GM23338 (cell line): Measurements from ENCODE around the gene KLHL40. TPM values are rescaled to one million over a fixed set of nuclear protein-coding genes. Genes with fewer than 3 reads are reported as not detected.

Experiments
- ATAC-seq: fragments of 200-7000 bp; cut with Tn5 transposase; 3 replicates; pipeline ENCODE4 v1.9.1; 2020
- DNase-seq: peaks from one replicate; pipeline ENCODE4 v3.0.0-alpha.2; 2015; ENCODE audit warnings: low spot score
- H2AFZ ChIP-seq: fragments of 200-600 bp; sonication (generic); 2 replicates; pipeline ENCODE4 v1.8.0; 2016; ENCODE audit warnings: antibody characterized with exemption, mild to moderate bottlenecking, moderate library complexity
- H3F3A ChIP-seq: fragments of 200-600 bp; sonication (generic); replicated peaks from 2 replicates; pipeline ENCODE4 v1.8.0; 2017; ENCODE audit warnings: antibody characterized with exemption, mixed run types, low read depth
- H3K27ac ChIP-seq: fragments of 200-600 bp; sonication (generic); 2 replicates; pipeline ENCODE4 v1.6.1; 2016; ENCODE audit warnings: low read depth
- H3K27me3 ChIP-seq: fragments of 200-600 bp; sonication (generic); 2 replicates; pipeline ENCODE4 v1.8.0; 2016; ENCODE audit warnings: mild to moderate bottlenecking, mixed run types, moderate library complexity; ENCODE audit not compliant: insufficient read depth
- H3K36me3 ChIP-seq: fragments of 200-600 bp; sonication (generic); 2 replicates; pipeline ENCODE4 v1.8.0; 2016; ENCODE audit warnings: mild to moderate bottlenecking; ENCODE audit not compliant: insufficient read depth
- H3K4me1 ChIP-seq: fragments of 200-600 bp; sonication (generic); 2 replicates; pipeline ENCODE4 v1.8.0; 2016; ENCODE audit warnings: mild to moderate bottlenecking, moderate library complexity; ENCODE audit not compliant: insufficient read depth
- H3K4me2 ChIP-seq: fragments of 200-600 bp; sonication (generic); 2 replicates; pipeline ENCODE4 v1.7.1; 2017; ENCODE audit warnings: mixed run types
- H3K4me3 ChIP-seq: fragments of 200-600 bp; sonication (generic); 2 replicates; pipeline ENCODE4 v1.6.1; 2016; ENCODE audit warnings: mixed run types
- H3K79me2 ChIP-seq: fragments of 200-600 bp; sonication (generic); replicated peaks from 2 replicates; pipeline ENCODE4 v1.8.0; 2017; ENCODE audit warnings: mild to moderate bottlenecking; ENCODE audit not compliant: insufficient read depth
- H3K9me2 ChIP-seq: fragments of 200-600 bp; sonication (generic); 2 replicates; pipeline ENCODE4 v1.8.0; 2017; ENCODE audit not compliant: insufficient read depth
- H4K20me1 ChIP-seq: fragments of 200-600 bp; sonication (generic); replicated peaks from 2 replicates; pipeline ENCODE4 v1.8.0; 2017; ENCODE audit warnings: mild to moderate bottlenecking; ENCODE audit not compliant: insufficient read depth
- H3K27ac Mint-ChIP-seq: 2 replicates; pipeline ENCODE4 v1.8.0; 2020; ENCODE audit warnings: inconsistent platforms, mild to moderate bottlenecking, moderate library complexity, mixed read lengths
- H3K27me3 Mint-ChIP-seq: 3 replicates; pipeline ENCODE4 v1.8.0; 2022; ENCODE audit warnings: low read depth, mild to moderate bottlenecking, moderate library complexity, mixed read lengths, inconsistent platforms; ENCODE audit not compliant: insufficient read depth, poor library complexity
- H3K36me3 Mint-ChIP-seq: 3 replicates; pipeline ENCODE4 v1.8.0; 2021; ENCODE audit warnings: low read depth, mild to moderate bottlenecking, inconsistent platforms, moderate library complexity, mixed read lengths
- H3K4me1 Mint-ChIP-seq: 3 replicates; pipeline ENCODE4 v1.8.0; 2020; ENCODE audit warnings: mild to moderate bottlenecking, inconsistent platforms, mixed read lengths
- H3K4me3 Mint-ChIP-seq: 3 replicates; pipeline ENCODE4 v1.8.0; 2021; ENCODE audit warnings: moderate library complexity, mild to moderate bottlenecking, inconsistent platforms, mixed read lengths
- H3K9me3 Mint-ChIP-seq: 3 replicates; pipeline ENCODE4 v1.8.0; 2020; ENCODE audit warnings: moderate library complexity, mild to moderate bottlenecking, inconsistent platforms, mixed read lengths
- CREB1 ChIP-seq: fragments of 250-450 bp; sonication (Bioruptor Pico); IDR thresholded peaks from 2 replicates; pipeline ENCODE4 v1.5.0; 2020; ENCODE audit warnings: low read depth, mild to moderate bottlenecking, moderate library complexity
- EZH2 ChIP-seq: fragments of 200-600 bp; sonication (generic); IDR thresholded peaks from one replicate; pipeline ENCODE4 v1.8.0; 2017; ENCODE audit warnings: antibody characterized with exemption, mild to moderate bottlenecking, low read depth; ENCODE audit not compliant: unreplicated experiment
- EZH2phosphoT487 ChIP-seq: fragments of 200-600 bp; sonication (generic); IDR thresholded peaks from one replicate; pipeline ENCODE4 v1.8.1; 2018; ENCODE audit warnings: antibody characterized with exemption; ENCODE audit not compliant: unreplicated experiment
- JUNB ChIP-seq: IDR thresholded peaks from one replicate; pipeline ENCODE4 v1.6.1; 2016; ENCODE audit warnings: antibody characterized with exemption; ENCODE audit not compliant: unreplicated experiment
- NANOG ChIP-seq: IDR thresholded peaks from 2 replicates; pipeline ENCODE4 v1.6.1; 2016; ENCODE audit warnings: antibody characterized with exemption, borderline replicate concordance
- POLR2AphosphoS5 ChIP-seq: IDR thresholded peaks from 2 replicates; pipeline ENCODE4 v1.6.1; 2016; ENCODE audit warnings: antibody characterized with exemption, low read depth
- STAT1 ChIP-seq: IDR thresholded peaks from one replicate; pipeline ENCODE4 v1.6.1; 2016; ENCODE audit warnings: antibody characterized with exemption; ENCODE audit not compliant: unreplicated experiment
- ZNF114 ChIP-seq: fragments of 250-450 bp; sonication (Bioruptor Pico); IDR thresholded peaks from 2 replicates; pipeline ENCODE4 v1.5.0; 2020; ENCODE audit warnings: mild to moderate bottlenecking, moderate library complexity
- ZNF331 ChIP-seq: fragments of 250-450 bp; sonication (Bioruptor Pico); IDR thresholded peaks from 2 replicates; pipeline ENCODE4 v1.5.0; 2020; ENCODE audit warnings: low read depth, mild to moderate bottlenecking, moderate library complexity
- polyA plus RNA-seq: library from polyadenylated mRNA; unstranded; fragments of >200 nt; fragmentation: Nextera tagmentation; extraction: Ambion mirVana; gene quantifications from 2 replicates; pipeline ENCODE4 v1.2.1, GENCODE V29; 2016
- total RNA-seq: library from RNA; depleted of rRNA; stranded (reverse); fragments of >200 nt; shearing (Covaris generic); gene quantifications from 2 replicates; pipeline ENCODE4 v1.2.3, GENCODE V29; 2014
- TF ChIP-seq, protein P1 (sequence below), 2 experiments: fragments of 200-600 bp in 1 of 2; sonication (generic) in 1 of 2; conservative IDR thresholded peaks; 2 replicates each; pipeline versions ENCODE4 v1.5.1 to v1.6.1; 2016 to 2017; ENCODE audit warnings: antibody characterized with exemption in 2 of 2, low read depth in 2 of 2, mild to moderate bottlenecking in 2 of 2, moderate library complexity in 1 of 2
- TF ChIP-seq, protein P2 (sequence below): IDR thresholded peaks from one replicate; pipeline ENCODE4 v1.6.1; 2018; ENCODE audit warnings: antibody characterized with exemption; ENCODE audit not compliant: unreplicated experiment
- TF ChIP-seq, protein P3 (sequence below): fragments of 250-450 bp; sonication (Bioruptor Pico); IDR thresholded peaks from 2 replicates; pipeline ENCODE4 v1.5.0; 2020; ENCODE audit warnings: mild to moderate bottlenecking, moderate library complexity
- TF ChIP-seq, protein P4 (sequence below): IDR thresholded peaks from 2 replicates; pipeline ENCODE4 v1.6.1; 2016; ENCODE audit warnings: antibody characterized with exemption

KLHL40 gene
- total and polyA plus RNA-seq, 2 experiments from 2014 or later = not detected

DNA sequence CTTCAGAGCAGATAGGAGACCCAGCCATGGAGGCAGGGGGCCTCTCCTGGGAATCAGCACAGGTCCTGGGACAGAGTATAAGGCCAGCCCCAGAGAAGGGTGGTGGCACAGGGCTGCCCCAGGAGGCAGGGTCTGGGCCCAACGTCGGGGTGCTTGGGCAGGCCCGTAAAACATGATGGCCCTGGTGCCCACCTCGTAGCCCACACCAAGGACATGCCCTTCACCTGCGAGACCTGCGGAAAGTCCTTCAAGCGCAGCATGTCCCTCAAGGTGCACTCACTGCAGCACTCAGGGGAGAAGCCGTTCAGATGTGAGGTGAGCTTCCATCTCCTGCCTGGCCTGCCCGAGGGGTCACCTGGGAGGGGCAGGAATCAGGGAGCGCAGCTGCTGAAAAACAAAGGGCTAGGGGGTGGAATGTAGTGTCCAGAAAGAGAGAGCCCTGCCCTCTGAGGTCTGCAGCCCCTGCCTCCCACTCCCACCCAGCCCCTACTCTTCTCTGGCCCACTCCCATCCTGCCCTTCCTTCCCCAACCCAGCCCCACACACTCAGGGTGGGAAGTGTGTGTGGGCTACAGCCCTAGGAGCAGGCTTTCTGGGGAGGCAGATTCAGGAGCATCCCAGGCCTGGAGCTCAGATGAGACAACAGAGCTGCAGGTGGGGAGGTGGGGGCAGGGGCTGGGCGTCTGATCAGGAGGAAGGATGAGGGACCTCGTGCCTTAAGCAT lies 22.4 kb upstream of the KLHL40 start:
- Histone ChIP-seq H3F3A (no peaks in the 10 kb centered on the region), H3K4me3 (no peak overlapping the region), H3K9me2 (no peaks in the 10 kb centered on the region), H3K4me1 (no peaks in the 10 kb centered on the region), H3K4me2 (no peak overlapping the region), H3K27me3 (no peaks in the 10 kb centered on the region), H2AFZ (no peak overlapping the region), H3K79me2 (no peaks in the 10 kb centered on the region), H4K20me1 (no peaks in the 10 kb centered on the region), H3K27ac (no peak overlapping the region), H3K36me3 (no peaks in the 10 kb centered on the region)
- H3K9me3 Mint-ChIP-seq = no peaks in the 10 kb centered on the region
- H3K4me3 Mint-ChIP-seq = no peak overlapping the region
- DNase-seq (no peak), ATAC-seq (no peak)
- H3K27ac Mint-ChIP-seq = no peak overlapping the region
- peaks cover 5% of the 10 kb centered on the region; the same call in 2 of the 3 replicates for H3K36me3 Mint-ChIP-seq
- peaks cover 4% of the 10 kb centered on the region for H3K27me3 Mint-ChIP-seq
- TF ChIP-seq, protein P1, sequence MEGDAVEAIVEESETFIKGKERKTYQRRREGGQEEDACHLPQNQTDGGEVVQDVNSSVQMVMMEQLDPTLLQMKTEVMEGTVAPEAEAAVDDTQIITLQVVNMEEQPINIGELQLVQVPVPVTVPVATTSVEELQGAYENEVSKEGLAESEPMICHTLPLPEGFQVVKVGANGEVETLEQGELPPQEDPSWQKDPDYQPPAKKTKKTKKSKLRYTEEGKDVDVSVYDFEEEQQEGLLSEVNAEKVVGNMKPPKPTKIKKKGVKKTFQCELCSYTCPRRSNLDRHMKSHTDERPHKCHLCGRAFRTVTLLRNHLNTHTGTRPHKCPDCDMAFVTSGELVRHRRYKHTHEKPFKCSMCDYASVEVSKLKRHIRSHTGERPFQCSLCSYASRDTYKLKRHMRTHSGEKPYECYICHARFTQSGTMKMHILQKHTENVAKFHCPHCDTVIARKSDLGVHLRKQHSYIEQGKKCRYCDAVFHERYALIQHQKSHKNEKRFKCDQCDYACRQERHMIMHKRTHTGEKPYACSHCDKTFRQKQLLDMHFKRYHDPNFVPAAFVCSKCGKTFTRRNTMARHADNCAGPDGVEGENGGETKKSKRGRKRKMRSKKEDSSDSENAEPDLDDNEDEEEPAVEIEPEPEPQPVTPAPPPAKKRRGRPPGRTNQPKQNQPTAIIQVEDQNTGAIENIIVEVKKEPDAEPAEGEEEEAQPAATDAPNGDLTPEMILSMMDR (conservative IDR thresholded peaks at IDR 0.05; ENCODE audit: low read depth in 2 of 2) = no peak
- TF ChIP-seq ZNF331 (CRISPR knock-in tag) (no peak), CREB1 (CRISPR knock-in tag) (no peak), ZNF114 (CRISPR knock-in tag) (no peak), NANOG (no peak), STAT1 (no peak), EZH2phosphoT487 (no peak), POLR2AphosphoS5 (no peak), JUNB (no peak), EZH2 (no peak)
- TF ChIP-seq, protein P2, sequence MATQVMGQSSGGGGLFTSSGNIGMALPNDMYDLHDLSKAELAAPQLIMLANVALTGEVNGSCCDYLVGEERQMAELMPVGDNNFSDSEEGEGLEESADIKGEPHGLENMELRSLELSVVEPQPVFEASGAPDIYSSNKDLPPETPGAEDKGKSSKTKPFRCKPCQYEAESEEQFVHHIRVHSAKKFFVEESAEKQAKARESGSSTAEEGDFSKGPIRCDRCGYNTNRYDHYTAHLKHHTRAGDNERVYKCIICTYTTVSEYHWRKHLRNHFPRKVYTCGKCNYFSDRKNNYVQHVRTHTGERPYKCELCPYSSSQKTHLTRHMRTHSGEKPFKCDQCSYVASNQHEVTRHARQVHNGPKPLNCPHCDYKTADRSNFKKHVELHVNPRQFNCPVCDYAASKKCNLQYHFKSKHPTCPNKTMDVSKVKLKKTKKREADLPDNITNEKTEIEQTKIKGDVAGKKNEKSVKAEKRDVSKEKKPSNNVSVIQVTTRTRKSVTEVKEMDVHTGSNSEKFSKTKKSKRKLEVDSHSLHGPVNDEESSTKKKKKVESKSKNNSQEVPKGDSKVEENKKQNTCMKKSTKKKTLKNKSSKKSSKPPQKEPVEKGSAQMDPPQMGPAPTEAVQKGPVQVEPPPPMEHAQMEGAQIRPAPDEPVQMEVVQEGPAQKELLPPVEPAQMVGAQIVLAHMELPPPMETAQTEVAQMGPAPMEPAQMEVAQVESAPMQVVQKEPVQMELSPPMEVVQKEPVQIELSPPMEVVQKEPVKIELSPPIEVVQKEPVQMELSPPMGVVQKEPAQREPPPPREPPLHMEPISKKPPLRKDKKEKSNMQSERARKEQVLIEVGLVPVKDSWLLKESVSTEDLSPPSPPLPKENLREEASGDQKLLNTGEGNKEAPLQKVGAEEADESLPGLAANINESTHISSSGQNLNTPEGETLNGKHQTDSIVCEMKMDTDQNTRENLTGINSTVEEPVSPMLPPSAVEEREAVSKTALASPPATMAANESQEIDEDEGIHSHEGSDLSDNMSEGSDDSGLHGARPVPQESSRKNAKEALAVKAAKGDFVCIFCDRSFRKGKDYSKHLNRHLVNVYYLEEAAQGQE = no peak
- TF ChIP-seq, protein P3, sequence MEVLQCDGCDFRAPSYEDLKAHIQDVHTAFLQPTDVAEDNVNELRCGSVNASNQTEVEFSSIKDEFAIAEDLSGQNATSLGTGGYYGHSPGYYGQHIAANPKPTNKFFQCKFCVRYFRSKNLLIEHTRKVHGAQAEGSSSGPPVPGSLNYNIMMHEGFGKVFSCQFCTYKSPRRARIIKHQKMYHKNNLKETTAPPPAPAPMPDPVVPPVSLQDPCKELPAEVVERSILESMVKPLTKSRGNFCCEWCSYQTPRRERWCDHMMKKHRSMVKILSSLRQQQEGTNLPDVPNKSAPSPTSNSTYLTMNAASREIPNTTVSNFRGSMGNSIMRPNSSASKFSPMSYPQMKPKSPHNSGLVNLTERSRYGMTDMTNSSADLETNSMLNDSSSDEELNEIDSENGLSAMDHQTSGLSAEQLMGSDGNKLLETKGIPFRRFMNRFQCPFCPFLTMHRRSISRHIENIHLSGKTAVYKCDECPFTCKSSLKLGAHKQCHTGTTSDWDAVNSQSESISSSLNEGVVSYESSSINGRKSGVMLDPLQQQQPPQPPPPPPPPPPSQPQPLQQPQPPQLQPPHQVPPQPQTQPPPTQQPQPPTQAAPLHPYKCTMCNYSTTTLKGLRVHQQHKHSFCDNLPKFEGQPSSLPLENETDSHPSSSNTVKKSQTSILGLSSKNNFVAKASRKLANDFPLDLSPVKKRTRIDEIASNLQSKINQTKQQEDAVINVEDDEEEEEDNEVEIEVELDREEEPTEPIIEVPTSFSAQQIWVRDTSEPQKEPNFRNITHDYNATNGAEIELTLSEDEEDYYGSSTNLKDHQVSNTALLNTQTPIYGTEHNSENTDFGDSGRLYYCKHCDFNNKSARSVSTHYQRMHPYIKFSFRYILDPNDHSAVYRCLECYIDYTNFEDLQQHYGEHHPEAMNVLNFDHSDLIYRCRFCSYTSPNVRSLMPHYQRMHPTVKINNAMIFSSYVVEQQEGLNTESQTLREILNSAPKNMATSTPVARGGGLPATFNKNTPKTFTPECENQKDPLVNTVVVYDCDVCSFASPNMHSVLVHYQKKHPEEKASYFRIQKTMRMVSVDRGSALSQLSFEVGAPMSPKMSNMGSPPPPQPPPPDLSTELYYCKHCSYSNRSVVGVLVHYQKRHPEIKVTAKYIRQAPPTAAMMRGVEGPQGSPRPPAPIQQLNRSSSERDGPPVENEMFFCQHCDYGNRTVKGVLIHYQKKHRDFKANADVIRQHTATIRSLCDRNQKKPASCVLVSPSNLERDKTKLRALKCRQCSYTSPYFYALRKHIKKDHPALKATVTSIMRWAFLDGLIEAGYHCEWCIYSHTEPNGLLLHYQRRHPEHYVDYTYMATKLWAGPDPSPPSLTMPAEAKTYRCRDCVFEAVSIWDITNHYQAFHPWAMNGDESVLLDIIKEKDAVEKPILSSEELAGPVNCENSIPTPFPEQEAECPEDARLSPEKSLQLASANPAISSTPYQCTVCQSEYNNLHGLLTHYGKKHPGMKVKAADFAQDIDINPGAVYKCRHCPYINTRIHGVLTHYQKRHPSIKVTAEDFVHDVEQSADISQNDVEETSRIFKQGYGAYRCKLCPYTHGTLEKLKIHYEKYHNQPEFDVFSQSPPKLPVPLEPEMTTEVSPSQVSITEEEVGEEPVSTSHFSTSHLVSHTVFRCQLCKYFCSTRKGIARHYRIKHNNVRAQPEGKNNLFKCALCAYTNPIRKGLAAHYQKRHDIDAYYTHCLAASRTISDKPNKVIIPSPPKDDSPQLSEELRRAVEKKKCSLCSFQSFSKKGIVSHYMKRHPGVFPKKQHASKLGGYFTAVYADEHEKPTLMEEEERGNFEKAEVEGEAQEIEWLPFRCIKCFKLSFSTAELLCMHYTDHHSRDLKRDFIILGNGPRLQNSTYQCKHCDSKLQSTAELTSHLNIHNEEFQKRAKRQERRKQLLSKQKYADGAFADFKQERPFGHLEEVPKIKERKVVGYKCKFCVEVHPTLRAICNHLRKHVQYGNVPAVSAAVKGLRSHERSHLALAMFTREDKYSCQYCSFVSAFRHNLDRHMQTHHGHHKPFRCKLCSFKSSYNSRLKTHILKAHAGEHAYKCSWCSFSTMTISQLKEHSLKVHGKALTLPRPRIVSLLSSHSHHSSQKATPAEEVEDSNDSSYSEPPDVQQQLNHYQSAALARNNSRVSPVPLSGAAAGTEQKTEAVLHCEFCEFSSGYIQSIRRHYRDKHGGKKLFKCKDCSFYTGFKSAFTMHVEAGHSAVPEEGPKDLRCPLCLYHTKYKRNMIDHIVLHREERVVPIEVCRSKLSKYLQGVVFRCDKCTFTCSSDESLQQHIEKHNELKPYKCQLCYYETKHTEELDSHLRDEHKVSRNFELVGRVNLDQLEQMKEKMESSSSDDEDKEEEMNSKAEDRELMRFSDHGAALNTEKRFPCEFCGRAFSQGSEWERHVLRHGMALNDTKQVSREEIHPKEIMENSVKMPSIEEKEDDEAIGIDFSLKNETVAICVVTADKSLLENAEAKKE (CRISPR knock-in tag) = no peak
- TF ChIP-seq, protein P4, sequence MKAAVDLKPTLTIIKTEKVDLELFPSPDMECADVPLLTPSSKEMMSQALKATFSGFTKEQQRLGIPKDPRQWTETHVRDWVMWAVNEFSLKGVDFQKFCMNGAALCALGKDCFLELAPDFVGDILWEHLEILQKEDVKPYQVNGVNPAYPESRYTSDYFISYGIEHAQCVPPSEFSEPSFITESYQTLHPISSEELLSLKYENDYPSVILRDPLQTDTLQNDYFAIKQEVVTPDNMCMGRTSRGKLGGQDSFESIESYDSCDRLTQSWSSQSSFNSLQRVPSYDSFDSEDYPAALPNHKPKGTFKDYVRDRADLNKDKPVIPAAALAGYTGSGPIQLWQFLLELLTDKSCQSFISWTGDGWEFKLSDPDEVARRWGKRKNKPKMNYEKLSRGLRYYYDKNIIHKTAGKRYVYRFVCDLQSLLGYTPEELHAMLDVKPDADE = no peak
- H3K4me1 Mint-ChIP-seq = peaks cover 8% of the 10 kb centered on the region; the same call in 2 of the 3 replicates
